NT2/D1 (cell line): ENCODE data around the gene JMJD4.

Experiments
- SUZ12 ChIP-seq: IDR thresholded peaks from 2 replicates; pipeline ENCODE4 v1.6.1; 2011; ENCODE audit not compliant: insufficient read length, insufficient read depth; ENCODE audit errors: extremely low read depth
- YY1 ChIP-seq: IDR thresholded peaks from 2 replicates; pipeline ENCODE4 v1.6.1; 2011; ENCODE audit not compliant: insufficient read length, insufficient read depth
- ZNF274 ChIP-seq: IDR thresholded peaks from 2 replicates; pipeline ENCODE4 v1.6.1; 2011; ENCODE audit warnings: mild to moderate bottlenecking, low read depth, low read length

GRCh38 chr1:227735539-227736285 is 610 bp upstream of the JMJD4 start:
- no peak for TF ChIP-seq SUZ12
- TF ChIP-seq YY1, result no peak
- no peak for TF ChIP-seq ZNF274
